Mesenchymal stem cell (in vitro differentiated cells and primary cell): ENCODE results near the gene KRTAP19-4.

Experiments used
- DNase-seq: peaks from one replicate; pipeline ENCODE4 v3.0.0-alpha.2; 2013
- H2AFZ ChIP-seq: one replicate; pipeline ENCODE4 v1.6.1; 2013; ENCODE audit warnings: low read depth, mild to moderate bottlenecking, control low read depth, inconsistent platforms, low read length, moderate library complexity
- H2AK5ac ChIP-seq: 2 replicates; pipeline ENCODE4 v1.6.1; 2013; ENCODE audit warnings: low read length, moderate library complexity, mild to moderate bottlenecking, inconsistent platforms; ENCODE audit not compliant: severe bottlenecking
- H2BK120ac ChIP-seq: one replicate; pipeline ENCODE4 v1.6.1; 2013; ENCODE audit warnings: low read depth, mild to moderate bottlenecking, inconsistent platforms, low read length, moderate library complexity
- H2BK12ac ChIP-seq, 2 experiments: one replicate each; pipeline ENCODE4 v1.6.1; 2013; ENCODE audit warnings: inconsistent platforms in 2 of 2, low read length in 2 of 2, mild to moderate bottlenecking in 2 of 2, moderate library complexity in 2 of 2, control low read depth in 1 of 2
- H2BK15ac ChIP-seq: one replicate; pipeline ENCODE4 v1.6.1; 2013; ENCODE audit warnings: mild to moderate bottlenecking, low read depth, inconsistent platforms; ENCODE audit not compliant: poor library complexity, severe bottlenecking
- H2BK5ac ChIP-seq: 2 replicates; pipeline ENCODE4 v1.6.1; 2013; ENCODE audit warnings: low read depth, mild to moderate bottlenecking, low read length, control low read depth, inconsistent platforms; ENCODE audit not compliant: poor library complexity, severe bottlenecking
- H3K14ac ChIP-seq, 2 experiments: one replicate each; pipeline ENCODE4 v1.6.1; 2013; ENCODE audit warnings: inconsistent platforms in 2 of 2, low read length in 2 of 2, control low read depth in 1 of 2, mild to moderate bottlenecking in 1 of 2, moderate library complexity in 1 of 2
- H3K18ac ChIP-seq, 2 experiments: one replicate each; pipeline ENCODE4 v1.6.1; 2013; ENCODE audit warnings: inconsistent platforms in 2 of 2, low read length in 2 of 2, control low read depth in 1 of 2, low read depth in 1 of 2, mild to moderate bottlenecking in 1 of 2
- H3K23ac ChIP-seq, 2 experiments: one replicate each; pipeline ENCODE4 v1.6.1; 2013; ENCODE audit warnings: inconsistent platforms in 2 of 2, low read length in 2 of 2, mild to moderate bottlenecking in 2 of 2, moderate library complexity in 2 of 2, control low read depth in 1 of 2
- H3K27ac ChIP-seq: 2 replicates; pipeline ENCODE4 v1.5.1; 2013; ENCODE audit warnings: mild to moderate bottlenecking, moderate library complexity, low read length, control low read depth, inconsistent platforms; ENCODE audit not compliant: poor library complexity, severe bottlenecking
- H3K27me3 ChIP-seq, 2 experiments: 2 replicates each; pipeline versions ENCODE4 v1.6.1 to v1.7.0; 2013; ENCODE audit warnings: low read length in 2 of 2, mild to moderate bottlenecking in 2 of 2, moderate library complexity in 2 of 2, control low read depth in 1 of 2, inconsistent platforms in 1 of 2; ENCODE audit not compliant: control insufficient read depth in 1 of 2, insufficient read depth in 1 of 2
- H3K36me3 ChIP-seq, 2 experiments: 2 replicates each; pipeline versions ENCODE4 v1.6.1 to v1.7.0; 2013; ENCODE audit warnings: low read length in 2 of 2, control low read depth in 1 of 2, inconsistent platforms in 1 of 2, low read depth in 1 of 2, mild to moderate bottlenecking in 1 of 2; ENCODE audit not compliant: insufficient read depth in 2 of 2, control insufficient read depth in 1 of 2
- H3K4ac ChIP-seq, 2 experiments: one replicate each; pipeline ENCODE4 v1.6.1; 2013; ENCODE audit warnings: inconsistent platforms in 2 of 2, low read length in 2 of 2, mild to moderate bottlenecking in 2 of 2, moderate library complexity in 2 of 2, control low read depth in 1 of 2, low read depth in 1 of 2
- H3K4me1 ChIP-seq: 2 replicates; pipeline ENCODE4 v1.6.1; 2013; ENCODE audit warnings: low read depth, low read length, control low read depth; ENCODE audit not compliant: control insufficient read depth, insufficient read depth
- H3K4me2 ChIP-seq: 2 replicates; pipeline ENCODE4 v1.6.1; 2013; ENCODE audit warnings: low read length, mild to moderate bottlenecking, inconsistent platforms; ENCODE audit not compliant: poor library complexity, severe bottlenecking
- H3K4me3 ChIP-seq, 2 experiments: 2 replicates each; pipeline versions ENCODE4 v1.5.1 to v1.7.0; 2013; ENCODE audit warnings: low read length in 2 of 2, mild to moderate bottlenecking in 2 of 2, control low read depth in 1 of 2, low read depth in 1 of 2; ENCODE audit not compliant: insufficient read depth in 1 of 2
- H3K79me1 ChIP-seq: replicated peaks from 2 replicates; pipeline ENCODE4 v1.6.1; 2013; ENCODE audit warnings: mild to moderate bottlenecking, control low read depth, low read length, inconsistent platforms; ENCODE audit not compliant: poor library complexity, severe bottlenecking
- H3K9ac ChIP-seq: 2 replicates; pipeline ENCODE4 v1.7.0; 2013; ENCODE audit warnings: mild to moderate bottlenecking, low read length, moderate library complexity
- H3K9me3 ChIP-seq: 2 replicates; pipeline ENCODE4 v1.7.0; 2013; ENCODE audit warnings: mild to moderate bottlenecking, low read length; ENCODE audit not compliant: control insufficient read depth
- H4K8ac ChIP-seq: one replicate; pipeline ENCODE4 v1.6.1; 2013; ENCODE audit warnings: inconsistent platforms, mild to moderate bottlenecking, low read length, moderate library complexity
- H4K91ac ChIP-seq: one replicate; pipeline ENCODE4 v1.6.1; 2013; ENCODE audit warnings: mild to moderate bottlenecking, low read length, inconsistent platforms
- WGBS: methylation state at CpG from one replicate; pipeline ENCODE4 v1.1.7; 2013; ENCODE audit warnings: mixed read lengths; 5-methylcytosine and 5-hydroxymethylcytosine counted together

KRTAP19-4 gene

DNA sequence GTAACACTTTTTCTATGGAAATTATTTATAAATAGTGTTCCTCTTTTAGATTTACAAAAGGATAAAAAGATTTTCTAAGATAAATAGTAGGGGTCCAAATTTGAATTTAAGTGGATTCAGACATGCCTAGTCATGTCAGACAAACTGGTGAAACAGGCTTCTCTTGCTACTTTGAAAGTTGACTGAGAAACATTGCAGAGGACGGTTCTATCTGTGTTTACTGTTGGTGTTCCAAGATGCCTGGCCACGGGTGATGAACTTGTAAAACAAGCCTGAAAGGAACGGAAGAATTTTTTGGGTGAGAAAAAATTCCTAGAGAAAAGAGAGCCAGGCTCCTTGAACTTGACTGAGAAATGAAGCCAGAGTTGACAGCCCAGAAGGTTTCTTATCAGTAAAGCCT is 19.0 kb downstream of the KRTAP19-4 start:
- Histone ChIP-seq H2BK120ac (no peak overlapping the region), H2BK12ac (no peak overlapping the region), H3K18ac (no peak overlapping the region), H3K14ac (no peak overlapping the region), H3K9ac (no peak overlapping the region), H3K36me3 (no peaks in the 10 kb centered on the region), H3K27me3 (no peaks in the 10 kb centered on the region), H3K23ac (no peak overlapping the region), H2AFZ (no peak overlapping the region), H3K4me1 (no peaks in the 10 kb centered on the region), H3K79me1 (no peaks in the 10 kb centered on the region), H3K4me3 (no peak overlapping the region), H3K9me3 (no peaks in the 10 kb centered on the region), H3K4me2 (no peak overlapping the region), H2BK5ac (no peak overlapping the region), H2BK15ac (no peak overlapping the region), H4K91ac (no peak overlapping the region), H3K27ac (no peak overlapping the region), H3K4ac (no peak overlapping the region), H4K8ac (no peak overlapping the region), H2AK5ac (no peak overlapping the region)
- DNase-seq = no peak
- WGBS = 38% methylated on average over 3 of the region's 3 CpGs

DNA sequence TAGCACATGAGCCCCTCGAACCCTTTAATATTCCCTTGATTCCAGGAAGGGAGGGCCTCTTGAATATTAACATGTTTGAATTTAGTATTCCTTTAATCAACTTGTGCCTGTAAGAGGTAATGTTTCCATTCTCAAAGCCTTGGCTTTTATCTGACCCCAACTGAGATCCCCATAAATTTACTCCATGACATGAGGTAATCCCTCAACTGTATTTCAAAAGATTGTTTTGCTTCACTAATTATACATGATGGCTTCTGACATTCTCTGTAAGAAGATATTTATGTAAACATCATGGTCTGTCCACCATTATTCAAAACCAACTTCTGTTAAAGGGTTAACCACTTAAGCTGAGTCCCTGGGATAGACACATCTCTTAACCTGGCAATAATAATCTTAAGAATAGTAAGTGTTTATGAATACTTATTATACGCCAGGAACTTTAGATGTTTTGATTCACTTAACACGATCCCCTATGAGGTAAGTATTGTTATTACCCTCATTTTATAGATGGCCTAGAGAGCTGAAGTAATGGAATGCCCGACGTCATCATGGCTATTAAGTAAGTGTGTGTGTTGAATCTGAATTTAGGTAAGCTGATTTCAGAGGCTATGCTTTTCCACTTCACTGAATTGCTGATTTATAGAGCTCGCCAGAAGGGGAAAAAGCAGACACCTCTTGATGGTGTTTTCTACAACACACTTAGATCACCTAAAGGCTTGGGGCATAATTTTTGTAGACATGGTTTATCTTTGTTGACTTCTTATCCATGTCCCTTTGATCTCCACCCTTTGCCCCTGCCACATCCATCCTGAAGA is 27.9 kb downstream of the KRTAP19-4 start:
- H3K9me3 ChIP-seq = no peaks in the 10 kb centered on the region
- no peak for DNase-seq
- H3K36me3 ChIP-seq = no peaks in the 10 kb centered on the region
- H2BK120ac ChIP-seq = no peak overlapping the region
- H4K91ac ChIP-seq = no peak overlapping the region
- H3K27me3 ChIP-seq = no peaks in the 10 kb centered on the region
- H2AFZ ChIP-seq = no peak overlapping the region
- H3K14ac ChIP-seq = no peak overlapping the region
- no peak overlapping the region for H4K8ac ChIP-seq
- H3K9ac ChIP-seq = no peak overlapping the region
- no peak overlapping the region for H2BK5ac ChIP-seq
- no peak overlapping the region for H3K23ac ChIP-seq
- no peak overlapping the region for H2BK15ac ChIP-seq
- H3K27ac ChIP-seq = no peak overlapping the region
- no peak overlapping the region for H2AK5ac ChIP-seq
- no peak overlapping the region for H3K18ac ChIP-seq
- H2BK12ac ChIP-seq = no peak overlapping the region
- WGBS = 66% methylated on average over 3 of the region's 6 CpGs
- H3K4me1 ChIP-seq = no peaks in the 10 kb centered on the region
- H3K4me2 ChIP-seq = no peak overlapping the region
- H3K4me3 ChIP-seq = no peak overlapping the region
- no peaks in the 10 kb centered on the region for H3K79me1 ChIP-seq
- no peak overlapping the region for H3K4ac ChIP-seq

DNA sequence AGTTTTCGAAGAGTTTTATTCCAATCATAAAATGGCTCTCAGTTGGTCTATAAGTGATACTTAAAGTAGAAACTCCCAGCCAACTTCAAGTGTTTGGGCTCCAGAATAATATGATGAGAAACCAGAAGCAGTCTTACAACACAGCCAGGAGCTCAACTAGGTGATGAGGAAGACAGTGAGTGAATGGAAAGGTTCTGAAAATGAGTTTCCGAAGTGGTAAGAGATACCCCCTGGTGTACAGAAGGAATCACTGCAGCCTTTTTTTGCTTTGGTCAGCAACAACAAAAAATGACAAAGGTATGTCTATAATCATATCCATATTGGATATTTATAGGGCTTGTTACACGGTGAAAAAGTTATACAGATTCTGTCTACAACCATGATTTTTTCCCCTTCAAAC is 33.3 kb downstream of the KRTAP19-4 start:
- H3K23ac ChIP-seq = no peak overlapping the region
- no peak overlapping the region for H4K8ac ChIP-seq
- no peak overlapping the region for H3K4me2 ChIP-seq
- H3K4me3 ChIP-seq = no peak overlapping the region
- H3K4ac ChIP-seq = no peak overlapping the region
- 40% methylated on average over 1 of the region's 3 CpGs for WGBS
- H3K79me1 ChIP-seq = no peaks in the 10 kb centered on the region
- no peaks in the 10 kb centered on the region for H3K9me3 ChIP-seq
- no peaks in the 10 kb centered on the region for H3K27me3 ChIP-seq
- H3K36me3 ChIP-seq = no peaks in the 10 kb centered on the region
- H2AFZ ChIP-seq = no peak overlapping the region
- no peaks in the 10 kb centered on the region for H3K4me1 ChIP-seq
- H2AK5ac ChIP-seq = no peak overlapping the region
- no peak overlapping the region for H3K14ac ChIP-seq
- no peak overlapping the region for H2BK5ac ChIP-seq
- H3K27ac ChIP-seq = no peak overlapping the region
- H4K91ac ChIP-seq = no peak overlapping the region
- H2BK15ac ChIP-seq = no peak overlapping the region
- H2BK12ac ChIP-seq = no peak overlapping the region
- H3K18ac ChIP-seq = no peak overlapping the region
- H2BK120ac ChIP-seq = no peak overlapping the region
- H3K9ac ChIP-seq = no peak overlapping the region
- no peak for DNase-seq

DNA sequence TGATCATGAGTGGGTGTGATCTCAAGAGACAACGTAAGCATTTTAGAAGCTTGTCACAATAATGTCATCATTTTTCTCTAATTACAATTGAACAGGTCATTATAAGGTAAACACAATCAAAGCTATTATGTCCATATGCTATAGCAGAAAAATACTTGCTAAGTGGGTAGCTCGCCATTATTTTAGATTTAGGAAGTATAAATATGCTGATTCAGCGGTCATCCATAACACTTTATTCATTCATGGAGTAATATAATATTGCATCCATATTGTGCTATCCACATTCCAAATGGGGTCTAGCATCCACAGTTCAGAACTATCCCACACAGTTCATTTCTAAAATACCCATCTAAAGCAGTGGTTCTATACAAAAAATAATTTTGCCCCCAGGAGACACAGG is 48.5 kb downstream of the KRTAP19-4 start:
- no CpG with 5 or more reads among the region's 3 CpGs for WGBS
- no peak overlapping the region for H2BK5ac ChIP-seq
- DNase-seq = no peak

More for the DNA sequence above, 48.5 kb downstream of the KRTAP19-4 start:
- H3K4me3 ChIP-seq = no peak overlapping the region
- no peak overlapping the region for H2AFZ ChIP-seq
- no peak overlapping the region for H4K91ac ChIP-seq
- no peak overlapping the region for H2BK15ac ChIP-seq
- H3K4me1 ChIP-seq = no peaks in the 10 kb centered on the region
- H3K14ac ChIP-seq = no peak overlapping the region
- no peak overlapping the region for H3K18ac ChIP-seq
- no peak overlapping the region for H3K4me2 ChIP-seq
- H3K27me3 ChIP-seq = no peaks in the 10 kb centered on the region
- no peak overlapping the region for H3K9ac ChIP-seq
- H3K27ac ChIP-seq = no peak overlapping the region
- H3K9me3 ChIP-seq = no peaks in the 10 kb centered on the region
- H3K79me1 ChIP-seq = no peaks in the 10 kb centered on the region
- H3K4ac ChIP-seq = no peak overlapping the region
- H2AK5ac ChIP-seq = no peak overlapping the region
- no peaks in the 10 kb centered on the region for H3K36me3 ChIP-seq
- no peak overlapping the region for H2BK120ac ChIP-seq
- H3K23ac ChIP-seq = no peak overlapping the region
- no peak overlapping the region for H4K8ac ChIP-seq
- no peak overlapping the region for H2BK12ac ChIP-seq
